K562 (cell line): ENCODE results near the gene COMTD1. TPM values are rescaled to one million over a fixed set of nuclear protein-coding genes. Genes with fewer than 3 reads are reported as not detected.

ENCODE experiments used
- AFF4 ChIP-seq: sonication (generic); formaldehyde crosslinking; IDR thresholded peaks from 2 replicates; pipeline ENCODE4 v1.8.0; 2023; ENCODE audit warnings: mild to moderate bottlenecking, missing genetic modification reagents
- CTCF ChIP-seq, 3 experiments: IDR thresholded peaks in 2 of 3; conservative IDR thresholded peaks in 1 of 3; 2 replicates each; pipeline ENCODE4 v1.5.1; 2011 to 2012; ENCODE audit warnings: low read length in 3 of 3, mild to moderate bottlenecking in 3 of 3, control low read depth in 2 of 3, improper control_type of control experiment in 1 of 3, inconsistent platforms in 1 of 3, low read depth in 1 of 3, mixed read lengths in 1 of 3, moderate library complexity in 1 of 3; ENCODE audit not compliant: insufficient read depth in 2 of 3
- ESRRA ChIP-seq: fragments of 450-650 bp; IDR thresholded peaks from 2 replicates; pipeline ENCODE4 v1.6.1; 2014; ENCODE audit warnings: low read depth, mild to moderate bottlenecking, moderate library complexity, borderline replicate concordance
- HDGF ChIP-seq: fragments of 450-650 bp; IDR thresholded peaks from 2 replicates; pipeline ENCODE4 v1.6.1; 2016
- HMGXB4 ChIP-seq: sonication (generic); formaldehyde crosslinking; IDR thresholded peaks from 2 replicates; pipeline ENCODE4 v1.8.1; 2023; ENCODE audit warnings: mild to moderate bottlenecking, missing genetic modification reagents
- KAT7 ChIP-seq: sonication (generic); formaldehyde crosslinking; IDR thresholded peaks from 2 replicates; pipeline ENCODE4 v1.8.0; 2022; ENCODE audit warnings: missing genetic modification reagents, mild to moderate bottlenecking, borderline replicate concordance
- SRSF1 ChIP-seq: fragments of 200-400 bp; formaldehyde crosslinking; IDR thresholded peaks from 2 replicates; pipeline ENCODE4 v1.6.1; 2017; ENCODE audit warnings: mild to moderate bottlenecking, low read depth, low read length, moderate library complexity
- ZBED1 ChIP-seq: IDR thresholded peaks from 2 replicates; pipeline ENCODE4 v1.6.1; 2014
- ZNF263 ChIP-seq: sonication (generic); formaldehyde crosslinking; IDR thresholded peaks from 2 replicates; pipeline ENCODE4 v1.8.0; 2022; ENCODE audit warnings: mild to moderate bottlenecking, missing genetic modification reagents, borderline replicate concordance
- polyA plus RNA-seq, 8 experiments: library from polyadenylated mRNA; depleted of rRNA in 4 of 8; stranded (reverse) in 5 of 8; unstranded in 3 of 8; fragments of >200 nt; fragmentation: Nextera tagmentation in 2 of 8; fragmentation: Illumina TruSeq in 1 of 8; extraction: Ambion mirVana in 2 of 8; extraction: Trizol in 1 of 8; gene quantifications; 2 replicates each; pipeline versions ENCODE4 v1.2.1 to v1.2.3, GENCODE V29; 2011 to 2014; ENCODE audit warnings: inconsistent platforms in 1 of 8, missing spikeins in 1 of 8
- total RNA-seq, 7 experiments: library from RNA; depleted of rRNA in 6 of 7; stranded (reverse); fragments of >200 nt in 6 of 7; fragmentation: Illumina TruSeq in 2 of 7; extraction: Trizol in 2 of 7; gene quantifications; 2 replicates each; pipeline versions ENCODE4 v1.2.1 to v1.2.3, GENCODE V29; 2011 to 2021; ENCODE audit warnings: low replicate concordance in 1 of 7
- TF ChIP-seq, protein P1 (sequence below): sonication (generic); formaldehyde crosslinking; IDR thresholded peaks from 2 replicates; pipeline ENCODE4 v1.8.0; 2022; ENCODE audit warnings: mild to moderate bottlenecking, missing genetic modification reagents
- TF ChIP-seq, protein P2 (sequence below): fragments of 450-650 bp; formaldehyde crosslinking; IDR thresholded peaks from 2 replicates; pipeline ENCODE4 v1.4.0; 2022; ENCODE audit warnings: missing genetic modification characterization

COMTD1 gene
- total and polyA plus RNA-seq, 9 of the 15 experiments (the other 6 are each of a cell fraction or from before 2014, with no cell fraction given), result 0.41 to 112 (median 13.7) TPM

DNA sequence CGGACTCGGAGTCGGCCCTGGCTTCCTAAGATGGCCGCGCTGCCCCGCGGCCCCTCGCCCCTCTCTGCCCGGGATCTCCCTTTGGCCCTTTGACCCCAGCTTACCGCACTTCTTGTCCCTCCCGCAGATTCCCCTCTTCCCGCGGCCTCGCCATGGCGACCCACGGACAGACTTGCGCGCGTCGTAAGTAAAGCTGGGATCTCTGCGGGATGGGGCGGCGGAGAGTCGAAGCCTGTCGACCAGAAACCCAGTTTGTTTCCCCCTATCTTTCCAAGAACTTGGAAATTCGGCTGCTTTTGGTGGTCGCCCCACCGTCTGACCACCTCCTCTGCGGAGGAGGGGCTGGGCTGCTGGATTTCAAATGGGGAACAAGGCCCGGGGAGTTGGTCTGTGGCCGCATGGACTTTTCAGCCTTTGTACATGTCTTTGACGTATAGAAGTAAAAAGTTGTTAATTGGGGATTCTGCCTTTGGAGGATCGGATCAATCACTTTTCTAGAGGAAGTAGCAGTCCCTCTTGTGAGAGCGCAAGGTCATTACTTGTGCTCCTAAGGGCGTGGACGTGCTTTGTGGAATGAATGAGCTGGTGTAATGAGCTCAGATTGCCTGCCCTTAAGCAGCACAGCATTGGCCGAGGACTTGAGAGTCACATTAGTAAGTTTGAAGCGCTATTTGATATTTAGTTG, 24.6 kb downstream of the COMTD1 start (continued):
- TF ChIP-seq, protein P1, sequence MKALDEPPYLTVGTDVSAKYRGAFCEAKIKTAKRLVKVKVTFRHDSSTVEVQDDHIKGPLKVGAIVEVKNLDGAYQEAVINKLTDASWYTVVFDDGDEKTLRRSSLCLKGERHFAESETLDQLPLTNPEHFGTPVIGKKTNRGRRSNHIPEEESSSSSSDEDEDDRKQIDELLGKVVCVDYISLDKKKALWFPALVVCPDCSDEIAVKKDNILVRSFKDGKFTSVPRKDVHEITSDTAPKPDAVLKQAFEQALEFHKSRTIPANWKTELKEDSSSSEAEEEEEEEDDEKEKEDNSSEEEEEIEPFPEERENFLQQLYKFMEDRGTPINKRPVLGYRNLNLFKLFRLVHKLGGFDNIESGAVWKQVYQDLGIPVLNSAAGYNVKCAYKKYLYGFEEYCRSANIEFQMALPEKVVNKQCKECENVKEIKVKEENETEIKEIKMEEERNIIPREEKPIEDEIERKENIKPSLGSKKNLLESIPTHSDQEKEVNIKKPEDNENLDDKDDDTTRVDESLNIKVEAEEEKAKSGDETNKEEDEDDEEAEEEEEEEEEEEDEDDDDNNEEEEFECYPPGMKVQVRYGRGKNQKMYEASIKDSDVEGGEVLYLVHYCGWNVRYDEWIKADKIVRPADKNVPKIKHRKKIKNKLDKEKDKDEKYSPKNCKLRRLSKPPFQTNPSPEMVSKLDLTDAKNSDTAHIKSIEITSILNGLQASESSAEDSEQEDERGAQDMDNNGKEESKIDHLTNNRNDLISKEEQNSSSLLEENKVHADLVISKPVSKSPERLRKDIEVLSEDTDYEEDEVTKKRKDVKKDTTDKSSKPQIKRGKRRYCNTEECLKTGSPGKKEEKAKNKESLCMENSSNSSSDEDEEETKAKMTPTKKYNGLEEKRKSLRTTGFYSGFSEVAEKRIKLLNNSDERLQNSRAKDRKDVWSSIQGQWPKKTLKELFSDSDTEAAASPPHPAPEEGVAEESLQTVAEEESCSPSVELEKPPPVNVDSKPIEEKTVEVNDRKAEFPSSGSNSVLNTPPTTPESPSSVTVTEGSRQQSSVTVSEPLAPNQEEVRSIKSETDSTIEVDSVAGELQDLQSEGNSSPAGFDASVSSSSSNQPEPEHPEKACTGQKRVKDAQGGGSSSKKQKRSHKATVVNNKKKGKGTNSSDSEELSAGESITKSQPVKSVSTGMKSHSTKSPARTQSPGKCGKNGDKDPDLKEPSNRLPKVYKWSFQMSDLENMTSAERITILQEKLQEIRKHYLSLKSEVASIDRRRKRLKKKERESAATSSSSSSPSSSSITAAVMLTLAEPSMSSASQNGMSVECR (CRISPR knock-in tag), result peak; percentile 81
- TF ChIP-seq SRSF1, result 0 out of 2 replicates have a peak, but pooled peaks have one; percentile 20
- TF ChIP-seq AFF4 (CRISPR knock-in tag), result peak; percentile 32; the same call in 1 of the 2 replicates
- TF ChIP-seq HMGXB4, result 0 out of 2 replicates have a peak, but pooled peaks have one; percentile 68
- TF ChIP-seq, protein P2, sequence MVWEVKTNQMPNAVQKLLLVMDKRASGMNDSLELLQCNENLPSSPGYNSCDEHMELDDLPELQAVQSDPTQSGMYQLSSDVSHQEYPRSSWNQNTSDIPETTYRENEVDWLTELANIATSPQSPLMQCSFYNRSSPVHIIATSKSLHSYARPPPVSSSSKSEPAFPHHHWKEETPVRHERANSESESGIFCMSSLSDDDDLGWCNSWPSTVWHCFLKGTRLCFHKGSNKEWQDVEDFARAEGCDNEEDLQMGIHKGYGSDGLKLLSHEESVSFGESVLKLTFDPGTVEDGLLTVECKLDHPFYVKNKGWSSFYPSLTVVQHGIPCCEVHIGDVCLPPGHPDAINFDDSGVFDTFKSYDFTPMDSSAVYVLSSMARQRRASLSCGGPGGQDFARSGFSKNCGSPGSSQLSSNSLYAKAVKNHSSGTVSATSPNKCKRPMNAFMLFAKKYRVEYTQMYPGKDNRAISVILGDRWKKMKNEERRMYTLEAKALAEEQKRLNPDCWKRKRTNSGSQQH (CRISPR knock-in tag), result peak; percentile 96
- TF ChIP-seq KAT7, result peak; percentile 57; the same call in 1 of the 2 replicates
- TF ChIP-seq CTCF (IDR thresholded peaks at IDR 0.05 in 2 of 3, conservative IDR thresholded peaks at IDR 0.05 in 1 of 3; ENCODE audit: insufficient read depth in 2 of 3, low read depth in 1 of 3, low read length in 3 of 3), result no peak
- no peak for TF ChIP-seq ZBED1
- TF ChIP-seq ESRRA, result peak; percentile 41
- TF ChIP-seq ZNF263, result peak; percentile 48; the same call in 1 of the 2 replicates
- TF ChIP-seq HDGF, result 0 out of 2 replicates have a peak, but pooled peaks have one; percentile 38
